HG03108 (cell line): ENCODE data around the gene METTL16.
"Not testable (repeated sequence)": the region's sequence is repeated elsewhere in the genome, so short reads cannot be mapped to it uniquely, and the experiment has no call there.

Experiments used
- ATAC-seq: cut with Tn5 transposase; IDR thresholded peaks from one replicate; pipeline ENCODE4 v1.9.1; 2021; ENCODE audit warnings: moderate library complexity; ENCODE audit not compliant: unreplicated experiment

METTL16 gene

GRCh38 chr17:2507015-2507414 is 4.7 kb downstream of the METTL16 start:
- not testable (repeated sequence) for ATAC-seq

GRCh38 chr17:2503627-2504026 is 8.1 kb downstream of the METTL16 start:
- ATAC-seq = no peak

GRCh38 chr17:2502871-2503580 is 8.7 kb downstream of the METTL16 start:
- no peak for ATAC-seq

GRCh38 chr17:2500446-2500845 is 11.2 kb downstream of the METTL16 start:
- ATAC-seq = no peak

GRCh38 chr17:2489286-2489685 is 22.4 kb downstream of the METTL16 start:
- not testable (repeated sequence) for ATAC-seq

- ATAC-seq = no peak
These were observed 24.4 kb downstream of the METTL16 start for GRCh38 chr17:2487306-2487705.

- ATAC-seq = not testable (repeated sequence)
These were observed 25.0 kb downstream of the METTL16 start for GRCh38 chr17:2486709-2487108.

- no peak for ATAC-seq
These were observed 25.7 kb downstream of the METTL16 start for GRCh38 chr17:2485970-2486369.

- no peak for ATAC-seq
These were observed 26.1 kb downstream of the METTL16 start for GRCh38 chr17:2485543-2485942.

GRCh38 chr17:2484876-2485275 is 26.8 kb downstream of the METTL16 start:
- ATAC-seq = no peak

GRCh38 chr17:2483084-2483483 is 28.6 kb downstream of the METTL16 start:
- no peak for ATAC-seq

- no peak for ATAC-seq
These were observed 29.5 kb downstream of the METTL16 start for GRCh38 chr17:2482218-2482617.

- ATAC-seq = no peak
These were observed 29.9 kb downstream of the METTL16 start for GRCh38 chr17:2481760-2482159.

GRCh38 chr17:2478458-2478857 is 33.2 kb downstream of the METTL16 start:
- no peak for ATAC-seq

GRCh38 chr17:2475056-2475455 is 36.6 kb downstream of the METTL16 start:
- no peak for ATAC-seq

GRCh38 chr17:2474371-2474770 is 37.3 kb downstream of the METTL16 start:
- no peak for ATAC-seq

GRCh38 chr17:2468270-2468669 is 43.4 kb downstream of the METTL16 start:
- no peak for ATAC-seq

- ATAC-seq = no peak
These were observed 44.8 kb downstream of the METTL16 start for GRCh38 chr17:2466931-2467330.

- ATAC-seq = no peak
These were observed 49.2 kb downstream of the METTL16 start for GRCh38 chr17:2462481-2462880.

- no peak for ATAC-seq
These were observed 51.8 kb downstream of the METTL16 start for GRCh38 chr17:2459917-2460271.

GRCh38 chr17:2457913-2458312 is 53.8 kb downstream of the METTL16 start:
- ATAC-seq = no peak

GRCh38 chr17:2456475-2456874 is 55.2 kb downstream of the METTL16 start:
- ATAC-seq = no peak

GRCh38 chr17:2455956-2456355 is 55.7 kb downstream of the METTL16 start:
- no peak for ATAC-seq
